ENCODE results near the gene SKI. TPM values are rescaled to one million over a fixed set of nuclear protein-coding genes. Genes with fewer than 3 reads are reported as not detected.

The SKI gene
- total RNA-seq, 1 donor from 2014 or later, result 116 TPM

GRCh38 chr1:2190491-2190976, 37.6 kb upstream of the SKI start:
- DNase-seq (ENCODE audit: low spot score), result no peak
- Mint-ChIP-seq H3K9me3 (ENCODE audit: low read depth) (no peaks in the 10 kb centered on the region), H3K4me3 (ENCODE audit: unreplicated experiment) (peak overlapping the region; percentile 78), H3K36me3 (ENCODE audit: low read depth) (peaks cover 1% of the 10 kb centered on the region), H3K27ac (ENCODE audit: unreplicated experiment) (peak overlapping the region; percentile 74), H3K4me1 (ENCODE audit: low read depth) (peaks cover 33% of the 10 kb centered on the region), H3K27me3 (ENCODE audit: low read depth) (no peaks in the 10 kb centered on the region)
- no peak for TF ChIP-seq CTCF (IDR thresholded peaks at IDR 0.05)

GRCh38 chr1:2192031-2192995, 35.8 kb upstream of the SKI start:
- Mint-ChIP-seq H3K4me1 (ENCODE audit: low read depth) (peaks cover 33% of the 10 kb centered on the region), H3K9me3 (ENCODE audit: low read depth) (no peaks in the 10 kb centered on the region), H3K27me3 (ENCODE audit: low read depth) (no peaks in the 10 kb centered on the region), H3K4me3 (ENCODE audit: unreplicated experiment) (peak overlapping the region; percentile 57), H3K36me3 (ENCODE audit: low read depth) (no peaks in the 10 kb centered on the region), H3K27ac (ENCODE audit: unreplicated experiment) (peak overlapping the region; percentile 83)
- no peak for TF ChIP-seq CTCF (IDR thresholded peaks at IDR 0.05)
- DNase-seq (ENCODE audit: low spot score), result no peak

- Mint-ChIP-seq H3K27ac (ENCODE audit: unreplicated experiment) (no peak overlapping the region), H3K4me1 (ENCODE audit: low read depth) (peaks cover 33% of the 10 kb centered on the region), H3K36me3 (ENCODE audit: low read depth) (no peaks in the 10 kb centered on the region)
Measured at GRCh38 chr1:2193514-2194281, 34.4 kb upstream of the SKI start.

GRCh38 chr1:2194319-2194897, 33.7 kb upstream of the SKI start, which contains the start of gene FAAP20:
FAAP20 (minus strand) TSS chr1:2194772; CDS start chr1:2194749, 23 bp downstream.
- H3K27me3 Mint-ChIP-seq (ENCODE audit: low read depth), result no peaks in the 10 kb centered on the region
- peak within 1 kb of the TSS; percentile 88 for H3K27ac Mint-ChIP-seq (ENCODE audit: unreplicated experiment)
- TF ChIP-seq CTCF (IDR thresholded peaks at IDR 0.05), result no peak
- no peaks in the 10 kb centered on the region for H3K36me3 Mint-ChIP-seq (ENCODE audit: low read depth)
- H3K4me3 Mint-ChIP-seq (ENCODE audit: unreplicated experiment), result peak within 1 kb of the TSS; percentile 78
- DNase-seq (ENCODE audit: low spot score), result no peak
- H3K9me3 Mint-ChIP-seq (ENCODE audit: low read depth), result no peaks in the 10 kb centered on the region
- peaks cover 36% of the 10 kb centered on the region for H3K4me1 Mint-ChIP-seq (ENCODE audit: low read depth)

More at GRCh38 chr1:2193514-2194281, 34.4 kb upstream of the SKI start:
- Mint-ChIP-seq H3K4me3 (ENCODE audit: unreplicated experiment) (peak overlapping the region; percentile 64), H3K27me3 (ENCODE audit: low read depth) (no peaks in the 10 kb centered on the region), H3K9me3 (ENCODE audit: low read depth) (no peaks in the 10 kb centered on the region)
- no peak for DNase-seq (ENCODE audit: low spot score)
- no peak for TF ChIP-seq CTCF (IDR thresholded peaks at IDR 0.05)
